Mesenteric fat pad (tissue), 1 donor: ENCODE results near the gene NF1. TPM values are rescaled to one million over a fixed set of nuclear protein-coding genes. Genes with fewer than 3 reads are reported as not detected.
"Not testable (repeated sequence)": the region's sequence is repeated elsewhere in the genome, so short reads cannot be mapped to it uniquely, and the experiment has no call there.

Experiments
- DNase-seq: peaks from one replicate; pipeline ENCODE4 v3.0.0-alpha.2; 2020; ENCODE audit warnings: low spot score
- long read RNA-seq: library from polyadenylated mRNA; unstranded; transcript quantifications from one replicate; pipeline ENCODE4 v2.0.0, GENCODE V29; 2020
- total RNA-seq: library from RNA; stranded (reverse); fragmentation: NEBNext Ultra II Directional; extraction: Animal tissue kit (Norgen Biotek cat#: 25700); gene quantifications from one replicate; pipeline ENCODE4 v1.2.1, GENCODE V29; 2021
- donor health status: DM: yes; HTN: yes; CAD: no.

The NF1 gene, protein sequence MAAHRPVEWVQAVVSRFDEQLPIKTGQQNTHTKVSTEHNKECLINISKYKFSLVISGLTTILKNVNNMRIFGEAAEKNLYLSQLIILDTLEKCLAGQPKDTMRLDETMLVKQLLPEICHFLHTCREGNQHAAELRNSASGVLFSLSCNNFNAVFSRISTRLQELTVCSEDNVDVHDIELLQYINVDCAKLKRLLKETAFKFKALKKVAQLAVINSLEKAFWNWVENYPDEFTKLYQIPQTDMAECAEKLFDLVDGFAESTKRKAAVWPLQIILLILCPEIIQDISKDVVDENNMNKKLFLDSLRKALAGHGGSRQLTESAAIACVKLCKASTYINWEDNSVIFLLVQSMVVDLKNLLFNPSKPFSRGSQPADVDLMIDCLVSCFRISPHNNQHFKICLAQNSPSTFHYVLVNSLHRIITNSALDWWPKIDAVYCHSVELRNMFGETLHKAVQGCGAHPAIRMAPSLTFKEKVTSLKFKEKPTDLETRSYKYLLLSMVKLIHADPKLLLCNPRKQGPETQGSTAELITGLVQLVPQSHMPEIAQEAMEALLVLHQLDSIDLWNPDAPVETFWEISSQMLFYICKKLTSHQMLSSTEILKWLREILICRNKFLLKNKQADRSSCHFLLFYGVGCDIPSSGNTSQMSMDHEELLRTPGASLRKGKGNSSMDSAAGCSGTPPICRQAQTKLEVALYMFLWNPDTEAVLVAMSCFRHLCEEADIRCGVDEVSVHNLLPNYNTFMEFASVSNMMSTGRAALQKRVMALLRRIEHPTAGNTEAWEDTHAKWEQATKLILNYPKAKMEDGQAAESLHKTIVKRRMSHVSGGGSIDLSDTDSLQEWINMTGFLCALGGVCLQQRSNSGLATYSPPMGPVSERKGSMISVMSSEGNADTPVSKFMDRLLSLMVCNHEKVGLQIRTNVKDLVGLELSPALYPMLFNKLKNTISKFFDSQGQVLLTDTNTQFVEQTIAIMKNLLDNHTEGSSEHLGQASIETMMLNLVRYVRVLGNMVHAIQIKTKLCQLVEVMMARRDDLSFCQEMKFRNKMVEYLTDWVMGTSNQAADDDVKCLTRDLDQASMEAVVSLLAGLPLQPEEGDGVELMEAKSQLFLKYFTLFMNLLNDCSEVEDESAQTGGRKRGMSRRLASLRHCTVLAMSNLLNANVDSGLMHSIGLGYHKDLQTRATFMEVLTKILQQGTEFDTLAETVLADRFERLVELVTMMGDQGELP (N-terminal part only)
- total RNA-seq = 55.8 TPM
- long read RNA-seq, partial matches to known transcripts = 7 of 21 reads
- long read RNA-seq, other reads (novel, unspliced or antisense) = 14 of 21 reads

DNA sequence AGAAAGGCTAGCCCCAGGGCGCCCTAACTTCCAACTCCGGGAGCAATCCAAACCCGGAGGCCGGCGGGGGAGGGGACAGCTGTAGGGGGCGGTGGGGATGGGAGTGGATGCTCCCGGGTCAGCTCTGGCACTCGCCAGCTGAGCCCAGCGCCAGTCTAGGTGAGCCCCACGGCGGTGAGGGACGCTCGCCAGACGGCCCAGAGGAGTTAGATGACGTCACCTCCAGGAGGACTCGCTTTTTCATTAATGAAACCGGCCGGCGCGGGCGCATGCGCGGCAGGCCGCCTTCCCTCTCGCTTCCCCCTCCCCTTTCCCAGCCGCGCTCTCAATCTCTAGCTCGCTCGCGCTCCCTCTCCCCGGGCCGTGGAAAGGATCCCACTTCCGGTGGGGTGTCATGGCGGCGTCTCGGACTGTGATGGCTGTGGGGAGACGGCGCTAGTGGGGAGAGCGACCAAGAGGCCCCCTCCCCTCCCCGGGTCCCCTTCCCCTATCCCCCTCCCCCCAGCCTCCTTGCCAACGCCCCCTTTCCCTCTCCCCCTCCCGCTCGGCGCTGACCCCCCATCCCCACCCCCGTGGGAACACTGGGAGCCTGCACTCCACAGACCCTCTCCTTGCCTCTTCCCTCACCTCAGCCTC lies at the start of gene NF1:
Gene NF1 (plus strand): TSS at position 378 of the 636 bp plus-strand sequence. CDS start 333 bp downstream, outside the sequence.
- DNase-seq = peak; percentile 97

DNA sequence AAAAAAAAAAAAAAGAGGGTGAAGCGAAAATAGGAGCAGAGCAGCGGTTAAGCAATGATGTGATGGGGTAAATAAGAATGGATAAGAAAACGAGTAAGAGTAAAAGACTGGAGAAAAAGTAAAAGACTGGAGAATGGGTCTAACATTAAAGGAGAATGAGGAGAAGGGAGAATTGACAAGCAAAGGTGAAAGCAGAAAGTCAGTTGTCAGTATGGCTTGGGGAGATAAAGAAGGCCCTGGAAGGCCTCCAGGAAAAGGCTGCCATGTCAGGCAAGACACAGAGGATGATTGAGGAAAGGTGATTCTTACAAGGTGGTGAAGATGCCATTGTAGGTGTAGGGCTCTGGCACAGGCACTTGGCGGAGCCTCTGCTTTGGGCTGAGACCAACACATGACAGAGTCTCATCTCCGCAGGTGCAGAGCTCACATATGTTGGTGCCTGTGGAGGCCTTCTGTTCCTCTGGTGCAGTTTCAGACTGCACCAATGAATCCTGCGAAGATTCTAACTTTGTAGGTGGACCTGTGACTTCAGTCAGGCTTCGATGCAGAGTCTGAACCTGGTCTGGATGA lies 47.8 kb upstream of the NF1 start:
- not testable (repeated sequence) for DNase-seq

DNA sequence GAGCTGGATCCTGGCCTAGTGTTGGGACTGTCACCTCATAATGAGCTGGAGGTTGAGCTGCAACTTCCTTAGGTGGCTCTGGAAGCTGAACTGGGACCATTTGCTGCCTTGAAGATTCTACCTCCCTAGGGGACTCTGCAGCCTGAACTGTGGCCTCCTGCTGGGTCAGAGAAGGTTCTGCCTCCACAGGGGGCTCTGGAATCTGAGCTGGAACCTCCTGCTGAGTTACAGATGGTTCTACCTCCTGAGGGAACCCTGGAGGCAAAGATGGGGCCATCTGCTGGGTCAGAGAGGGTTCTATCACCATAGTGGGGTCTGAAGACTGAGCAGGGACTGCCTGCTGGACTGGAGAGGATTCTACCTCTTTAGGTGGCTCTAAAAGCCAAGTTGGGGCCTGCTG lies 46.6 kb upstream of the NF1 start:
- DNase-seq = no peak

DNA sequence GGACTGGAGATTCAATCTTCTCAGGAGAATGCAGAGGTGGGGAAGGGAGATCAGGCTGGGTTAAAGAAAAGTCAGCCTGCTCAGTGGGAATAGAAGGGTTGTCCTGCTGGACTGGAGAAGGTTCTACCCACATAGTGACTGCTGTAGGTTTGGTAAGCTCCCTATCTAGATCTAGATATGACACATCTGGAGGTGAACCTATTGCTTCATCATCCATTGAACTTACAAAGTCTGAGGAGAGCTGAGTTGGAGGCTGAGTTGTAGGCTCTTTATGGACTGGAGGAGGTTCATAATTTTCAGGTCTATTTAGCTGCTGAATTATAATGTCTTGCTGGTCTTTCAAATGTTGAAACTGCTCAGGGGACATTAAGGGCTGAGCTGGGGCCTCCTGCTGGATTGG lies 46.0 kb upstream of the NF1 start:
- no peak for DNase-seq

DNA sequence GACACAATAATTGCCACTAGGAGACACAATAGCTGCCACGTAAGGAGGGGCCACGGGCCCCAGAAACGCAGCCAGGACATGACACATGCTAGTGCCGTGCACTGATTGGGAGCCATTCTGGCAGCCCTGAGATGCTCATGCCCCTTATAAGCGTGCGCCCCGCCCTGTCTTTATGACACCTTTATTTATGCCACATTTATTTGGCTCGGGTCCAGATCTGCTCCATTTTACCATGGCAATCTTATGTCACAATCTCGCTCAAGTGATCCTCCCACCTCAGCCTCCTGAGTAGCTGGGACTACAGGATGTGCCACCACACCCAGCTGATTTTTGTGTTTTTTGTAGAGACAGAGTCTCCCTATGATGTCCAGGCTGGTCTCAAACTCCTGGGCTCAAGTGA lies 43.8 kb upstream of the NF1 start:
- no peak for DNase-seq

DNA sequence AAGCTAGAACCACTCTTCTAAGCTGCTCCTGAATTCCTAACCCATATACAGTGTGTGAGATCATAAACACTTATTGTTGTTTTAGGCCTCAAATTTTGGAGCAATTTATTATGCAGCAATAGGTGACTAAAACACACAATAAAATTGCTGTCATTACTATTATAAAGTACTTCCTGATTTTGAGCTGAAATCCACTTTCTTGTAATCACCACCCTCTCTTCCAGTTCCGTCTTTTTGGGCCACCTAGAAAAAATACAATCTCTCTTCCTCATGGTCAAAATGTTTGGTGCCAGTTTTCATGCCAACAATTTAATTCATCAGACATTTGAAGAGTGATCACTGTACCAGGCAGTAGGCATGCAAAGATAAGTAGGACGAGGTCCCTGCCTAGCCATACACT lies 43.3 kb upstream of the NF1 start:
- DNase-seq = no peak

DNA sequence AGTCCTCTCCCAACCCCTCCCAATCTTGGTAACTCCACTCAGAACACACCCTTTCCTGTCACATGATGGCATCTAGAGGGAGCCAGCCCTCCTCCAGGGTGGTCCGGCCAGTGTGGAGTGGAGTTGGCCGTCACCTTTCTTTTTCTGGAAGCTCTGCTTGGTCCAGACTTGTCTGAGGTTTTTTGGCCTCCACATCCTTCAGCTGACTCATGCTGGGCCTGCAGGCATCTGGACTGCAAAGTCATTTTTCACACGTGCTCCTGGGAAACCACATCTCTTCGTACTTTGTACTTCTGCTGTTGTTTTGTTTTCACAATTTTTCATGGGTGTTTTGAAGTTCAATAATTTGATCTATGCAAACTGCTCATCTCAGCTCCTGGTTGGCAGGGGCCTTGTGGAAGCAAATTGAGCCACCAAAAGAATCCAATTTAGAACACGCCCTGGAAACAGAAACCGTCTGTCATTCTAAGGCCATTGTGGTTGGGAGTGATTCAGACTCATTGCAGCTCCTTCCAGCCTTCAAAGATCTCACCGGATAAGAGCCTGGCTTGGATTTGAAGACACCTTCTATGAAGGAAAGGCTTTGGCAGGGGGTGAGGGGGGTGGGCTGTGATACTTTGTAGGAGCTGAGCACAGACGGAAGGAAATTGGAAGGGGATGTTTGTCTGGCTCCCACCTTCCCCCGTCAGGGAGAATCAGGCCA lies 42.4 kb upstream of the NF1 start:
- DNase-seq = no peak

DNA sequence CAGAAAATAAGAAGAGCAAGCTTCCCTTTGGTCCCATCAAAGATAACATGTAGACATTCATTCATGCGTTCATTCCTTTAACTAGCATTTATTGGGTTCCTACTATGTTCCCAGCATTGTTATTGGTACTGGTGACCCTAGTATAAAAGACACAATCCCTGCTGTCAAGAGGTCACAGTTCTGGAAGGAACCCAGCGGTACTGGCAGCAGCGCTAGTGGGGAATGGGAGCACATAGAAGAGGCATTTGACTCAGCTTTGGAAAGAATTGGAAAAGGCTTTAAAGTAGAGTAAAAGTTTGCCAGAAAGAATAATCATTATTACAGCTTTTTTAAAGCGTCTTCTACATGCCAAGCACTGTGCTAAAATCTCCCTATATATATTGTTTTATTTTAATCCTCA lies 41.7 kb upstream of the NF1 start:
- DNase-seq = no peak

DNA sequence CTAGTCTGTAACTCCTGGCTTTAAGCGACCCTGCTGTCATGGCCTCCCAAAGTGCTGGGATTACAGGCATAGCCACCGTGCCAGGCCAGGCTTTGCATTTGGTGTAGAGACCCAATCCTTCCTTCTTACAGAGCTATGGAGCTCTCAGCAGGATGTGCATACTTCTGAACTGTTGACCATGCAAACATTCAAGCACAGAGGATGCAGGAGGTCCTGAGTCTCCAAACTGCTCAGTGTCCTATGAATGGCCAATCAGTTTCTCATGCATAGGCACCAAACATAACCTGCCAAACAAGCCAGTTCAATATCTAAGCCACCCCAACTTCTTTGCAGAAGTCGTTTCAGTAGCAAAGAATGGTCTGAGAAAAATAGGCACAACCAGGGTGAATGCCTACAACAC lies 40.0 kb upstream of the NF1 start:
- no peak for DNase-seq

DNA sequence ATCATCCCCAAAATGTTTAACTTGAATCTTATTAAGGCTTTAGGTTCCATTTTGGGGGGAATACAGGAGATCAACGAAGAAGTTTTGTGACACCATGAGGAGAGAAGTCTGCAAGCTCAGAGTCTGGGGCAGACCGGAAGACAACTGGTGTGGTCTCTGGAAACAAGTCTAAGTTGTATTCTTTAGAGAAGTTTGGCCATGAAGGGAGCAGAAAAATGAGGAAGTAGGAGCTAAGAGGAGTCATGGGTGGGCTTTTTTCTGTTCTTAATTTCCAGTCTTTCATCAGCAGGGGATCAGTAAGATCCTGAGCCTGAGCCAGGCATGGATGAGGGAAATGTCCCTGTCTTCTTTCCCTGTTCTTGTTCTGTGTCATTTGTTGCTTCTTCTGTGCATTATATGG lies 35.8 kb upstream of the NF1 start:
- DNase-seq = no peak

DNA sequence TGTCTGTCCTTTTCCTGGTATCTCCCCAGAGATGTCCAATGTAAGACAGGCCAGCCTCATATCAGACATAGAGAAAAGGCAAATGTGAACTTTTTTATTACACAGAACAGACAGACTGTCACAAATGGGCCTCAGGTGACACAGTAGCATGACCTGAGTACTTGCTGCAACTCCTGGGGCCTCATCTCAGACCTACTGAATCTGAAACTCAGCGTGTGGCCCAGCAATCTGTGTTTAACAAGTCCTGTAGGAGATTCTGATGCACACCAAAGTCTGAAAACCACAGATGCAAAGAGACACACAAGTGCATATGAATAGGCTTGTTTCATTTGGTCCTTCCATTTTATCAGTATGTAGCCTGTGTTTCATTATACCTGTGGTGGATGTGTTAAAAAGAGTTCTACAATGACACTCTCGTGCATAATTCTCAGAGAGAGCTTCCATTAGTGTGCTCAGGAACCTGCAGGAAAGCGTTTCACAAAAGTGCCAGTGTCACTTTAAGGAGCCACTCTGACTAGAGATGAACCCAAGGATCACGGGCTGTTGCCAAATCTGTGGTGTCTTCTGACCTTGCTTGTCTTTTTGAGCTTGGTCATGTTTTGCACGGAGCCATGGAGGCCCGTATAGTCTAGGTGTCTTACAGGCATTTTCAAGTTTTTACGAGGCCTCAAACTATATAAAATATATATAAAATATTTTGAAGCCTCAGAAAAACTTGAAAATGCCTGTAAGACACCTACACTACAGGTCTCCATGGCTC lies 33.8 kb upstream of the NF1 start:
- no peak for DNase-seq

DNA sequence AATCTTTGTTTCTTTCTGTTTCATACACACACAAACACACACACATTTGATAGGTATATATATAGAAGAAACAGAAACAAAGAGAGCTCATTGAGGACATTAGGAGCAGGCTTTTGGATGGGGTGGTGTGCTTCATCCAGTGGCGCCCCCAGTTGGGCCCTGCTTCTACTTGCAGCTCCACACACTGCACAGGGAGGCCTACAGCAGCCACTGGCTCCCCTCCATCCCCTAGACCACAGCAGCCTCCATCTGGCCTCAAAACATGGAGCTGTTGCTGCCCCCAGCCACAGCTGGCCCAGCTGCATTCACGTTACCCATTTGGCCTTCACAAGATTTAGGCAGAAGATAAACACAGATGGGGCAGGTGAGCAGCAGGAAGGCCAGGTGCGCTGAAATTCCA lies 33.1 kb upstream of the NF1 start:
- DNase-seq = no peak

DNA sequence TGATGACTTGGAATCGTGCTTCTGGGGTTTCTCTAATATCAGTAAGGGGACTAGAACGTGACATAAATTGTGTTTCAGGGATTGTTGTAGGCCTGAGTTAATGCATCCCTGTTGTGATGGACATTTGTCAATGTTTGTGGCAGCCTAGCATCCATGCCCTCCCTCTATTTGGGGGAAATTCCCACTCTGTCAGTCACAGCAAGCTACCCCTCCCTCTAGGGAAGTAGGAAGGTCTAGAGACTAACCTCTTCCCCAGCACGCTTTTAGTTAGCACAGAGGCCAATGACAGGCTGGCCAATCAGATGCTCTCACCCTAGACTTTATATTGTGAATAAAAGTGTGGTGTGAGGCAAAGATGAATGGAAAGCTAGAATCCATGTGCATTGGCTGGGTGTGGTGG lies 32.4 kb upstream of the NF1 start:
- no peak for DNase-seq

DNA sequence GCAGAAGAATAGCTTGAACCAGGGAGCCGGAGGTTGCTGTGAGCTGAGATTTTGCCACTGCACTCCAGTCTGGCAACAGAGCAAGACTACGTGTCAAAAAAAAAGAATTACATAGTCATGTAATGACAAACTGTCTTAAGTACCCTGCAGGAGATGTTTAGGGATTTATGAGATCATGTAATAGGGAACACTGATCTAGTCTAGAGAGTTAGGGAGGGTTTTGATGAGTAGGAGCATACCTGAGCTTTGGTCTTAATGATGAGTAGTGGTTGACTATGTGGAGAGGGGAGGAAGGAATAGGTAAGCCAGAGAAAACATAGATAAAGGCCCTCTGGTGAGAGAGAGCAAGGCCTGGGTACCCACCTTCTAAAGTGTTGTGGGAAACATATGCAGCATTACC lies 30.1 kb upstream of the NF1 start:
- no peak for DNase-seq

DNA sequence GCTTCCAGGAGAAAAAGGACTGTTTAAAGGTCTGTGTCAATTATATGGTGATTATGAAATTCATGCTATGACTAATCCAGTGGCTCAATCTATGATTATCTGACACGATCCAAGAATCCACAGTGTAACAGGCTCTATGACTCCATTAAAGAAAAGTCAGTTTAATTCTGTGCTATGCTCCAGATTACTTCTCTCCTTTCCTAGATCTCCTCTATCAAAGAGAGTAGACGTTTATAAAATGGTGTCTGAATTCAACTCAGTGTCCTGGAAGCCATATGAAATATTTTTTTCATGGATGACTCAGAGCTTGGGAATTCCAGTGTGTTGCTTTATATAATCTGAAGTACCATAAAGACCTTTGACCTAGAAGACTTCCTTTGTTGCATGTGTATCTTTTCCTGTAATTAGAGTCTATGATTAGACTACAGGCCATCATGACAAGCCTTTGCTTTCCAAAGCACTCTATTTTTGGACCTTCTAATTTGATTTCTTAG lies 27.0 kb upstream of the NF1 start:
- no peak for DNase-seq

DNA sequence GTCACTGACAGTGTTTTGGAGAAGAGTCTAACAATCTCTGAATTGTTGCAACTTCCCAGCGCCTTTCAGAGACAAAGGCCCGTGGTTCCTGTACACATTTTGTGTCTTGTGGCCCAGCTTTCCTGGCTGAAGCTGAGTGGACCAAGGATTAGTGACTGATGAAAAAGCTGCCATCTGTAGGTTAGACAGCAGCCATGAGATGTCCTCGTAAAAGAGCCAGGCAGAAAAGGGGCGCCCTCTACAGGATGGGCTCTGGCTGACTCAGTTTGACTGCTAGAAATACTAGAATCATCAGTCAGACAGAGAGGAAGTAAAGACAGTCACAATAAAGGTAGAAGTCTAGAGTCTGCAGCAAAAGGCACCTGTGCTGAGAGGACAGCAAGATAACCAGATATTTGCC lies 26.5 kb upstream of the NF1 start:
- no peak for DNase-seq

DNA sequence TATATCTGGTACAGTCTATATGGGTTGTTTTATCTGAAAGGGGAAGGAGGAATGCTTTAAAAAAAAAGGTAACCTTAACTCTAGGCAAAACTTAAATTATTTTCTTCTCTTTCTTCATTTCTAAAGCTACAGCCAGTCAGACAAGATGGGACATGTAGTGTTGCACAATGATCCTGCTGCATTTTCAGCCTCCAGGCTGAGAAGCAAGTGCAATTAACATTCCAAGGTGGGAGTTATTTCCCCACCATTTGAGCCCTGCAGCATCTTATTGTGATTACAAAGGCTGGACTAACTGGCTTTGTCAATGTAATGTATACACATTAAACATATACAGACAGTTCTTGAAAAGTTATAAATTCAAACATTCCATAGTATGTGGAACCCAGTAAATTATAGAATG lies 22.6 kb upstream of the NF1 start:
- no peak for DNase-seq

DNA sequence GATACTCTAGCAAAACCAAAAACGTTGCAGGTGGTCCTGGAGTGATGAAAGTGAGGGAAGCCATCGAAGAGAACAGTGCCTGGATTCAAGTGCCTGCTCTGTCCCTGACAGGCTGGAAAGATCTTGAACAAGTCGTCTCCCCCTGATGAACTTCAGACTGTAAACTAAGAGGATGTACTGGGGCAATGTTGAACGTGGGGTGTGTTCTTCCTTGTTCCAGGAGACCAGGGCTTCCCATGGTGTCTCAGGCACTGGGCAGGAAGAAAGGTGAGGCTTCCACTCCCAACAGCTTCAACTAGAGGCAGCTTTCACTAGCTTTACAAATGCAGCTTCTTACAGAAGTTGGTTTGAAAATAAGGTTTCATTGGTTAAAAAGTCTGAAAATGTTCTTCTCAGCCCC lies 21.4 kb upstream of the NF1 start:
- no peak for DNase-seq
